Activated CD8-positive, alpha-beta memory T cell treated with anti-CD3 and anti-CD28 coated beads for 48 hours (primary cell): Measurements from ENCODE around the gene RFESD.
"Not testable (repeated sequence)": the region's sequence is repeated elsewhere in the genome, so short reads cannot be mapped to it uniquely, and the experiment has no call there.

Experiments used
- DNase-seq, 3 experiments: peaks; one replicate each; pipeline ENCODE4 v3.0.0-alpha.2; 2020; ENCODE audit warnings: low read depth in 2 of 3, low spot score in 2 of 3

Gene RFESD

DNA sequence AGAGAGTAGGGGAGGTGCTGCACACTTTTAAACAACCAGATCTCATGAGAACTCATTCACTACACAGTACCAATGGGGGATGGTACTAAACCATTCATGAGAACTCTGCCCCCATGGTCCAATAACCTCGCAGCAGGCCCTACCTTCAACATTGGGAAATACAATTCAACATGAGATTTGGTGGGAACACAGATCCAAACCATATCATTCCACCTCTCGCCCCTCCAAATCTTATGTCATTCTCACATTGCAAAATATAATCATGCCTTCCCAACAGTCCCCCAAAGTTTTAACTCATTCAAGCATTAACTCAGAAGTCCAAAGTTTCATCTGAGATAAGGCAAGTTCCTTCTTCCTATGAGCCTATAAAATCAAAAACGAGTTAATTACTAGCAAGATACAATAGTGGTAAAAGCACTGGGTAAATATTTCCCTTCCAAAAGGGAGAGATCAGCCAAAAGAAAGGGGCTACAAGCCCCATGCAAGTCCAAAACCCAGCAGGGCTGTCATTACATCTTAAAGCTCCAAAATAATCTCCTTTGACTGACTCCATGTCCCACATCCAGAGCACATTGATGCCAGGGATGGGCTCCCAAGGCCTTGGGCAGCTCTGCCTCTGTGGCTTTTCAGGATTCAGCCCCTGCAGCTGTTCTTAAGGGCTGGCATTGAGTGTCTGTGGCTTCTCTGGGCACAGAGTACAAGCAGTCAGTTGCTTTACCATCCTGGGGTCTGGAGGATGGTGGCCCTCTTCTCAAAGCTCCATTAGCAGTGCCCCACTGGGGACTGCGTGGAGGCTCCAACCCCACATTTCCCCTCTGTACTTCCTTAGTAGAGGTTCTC is 18.4 kb upstream of the RFESD start:
- DNase-seq = no peak

- DNase-seq = no peak
Measured at GRCh38 chr5:95628933-95629332, 17.6 kb upstream of the RFESD start.

GRCh38 chr5:95630394-95630917 is 16.1 kb upstream of the RFESD start:
- DNase-seq = no peak

DNA sequence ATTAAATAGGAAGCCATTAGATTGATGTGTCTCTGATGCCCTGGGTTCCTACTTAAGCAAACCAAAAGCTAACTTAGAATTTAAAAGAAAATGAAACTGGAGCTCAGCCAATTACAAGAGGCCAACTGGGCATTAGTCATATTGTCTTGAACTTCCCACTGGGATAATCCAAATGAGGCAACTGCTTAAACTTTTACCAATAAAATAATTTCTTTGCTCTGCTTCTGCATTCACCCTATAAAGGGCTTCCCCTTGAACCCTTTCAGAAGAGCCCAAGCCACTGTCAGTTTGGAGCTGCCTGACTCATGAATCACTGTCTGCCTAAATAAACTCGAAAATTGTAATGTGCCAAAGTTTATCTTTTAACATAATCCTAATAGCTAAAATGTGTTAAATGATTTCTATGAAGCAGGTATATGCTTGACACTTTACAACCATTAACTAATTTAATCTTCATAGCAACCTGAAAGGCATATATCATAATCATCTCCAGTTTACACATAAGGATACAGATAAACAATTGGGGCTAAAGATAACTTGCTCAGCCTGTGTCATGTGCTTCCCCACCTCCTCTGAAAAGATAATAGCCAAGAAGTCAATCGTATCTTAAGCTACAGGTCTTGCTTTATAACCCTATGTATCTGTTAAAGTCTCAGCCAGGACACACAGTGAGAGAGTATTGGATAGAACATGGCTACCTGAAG is 15.2 kb upstream of the RFESD start:
- no peak for DNase-seq

GRCh38 chr5:95631991-95632675 is 14.4 kb upstream of the RFESD start:
- peak in 2 of 3 experiments; percentile 17 to 42 for DNase-seq

DNA sequence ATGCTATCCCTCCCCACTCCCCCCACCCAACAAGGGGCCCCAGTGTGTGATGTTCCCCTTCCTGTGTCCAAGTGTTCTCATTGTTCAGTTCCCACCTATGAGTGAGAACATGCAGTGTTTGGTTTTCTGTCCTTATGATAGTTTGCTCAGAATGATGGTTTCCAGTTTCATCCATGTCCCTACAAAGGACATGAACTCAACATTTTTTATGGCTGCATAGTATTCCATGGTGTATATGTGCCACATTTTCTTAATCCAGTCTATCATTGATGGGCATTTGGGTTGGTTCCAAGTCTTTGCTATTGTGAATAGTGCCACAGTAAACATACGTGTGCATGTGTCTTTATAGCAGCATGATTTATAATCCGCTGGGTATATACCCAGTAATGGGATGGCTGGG is 13.6 kb upstream of the RFESD start:
- DNase-seq = not testable (repeated sequence)

- no peak for DNase-seq
Measured at GRCh38 chr5:95633671-95634070, 12.9 kb upstream of the RFESD start.

- DNase-seq = no peak
Measured at GRCh38 chr5:95634081-95634480, 12.5 kb upstream of the RFESD start.

DNA sequence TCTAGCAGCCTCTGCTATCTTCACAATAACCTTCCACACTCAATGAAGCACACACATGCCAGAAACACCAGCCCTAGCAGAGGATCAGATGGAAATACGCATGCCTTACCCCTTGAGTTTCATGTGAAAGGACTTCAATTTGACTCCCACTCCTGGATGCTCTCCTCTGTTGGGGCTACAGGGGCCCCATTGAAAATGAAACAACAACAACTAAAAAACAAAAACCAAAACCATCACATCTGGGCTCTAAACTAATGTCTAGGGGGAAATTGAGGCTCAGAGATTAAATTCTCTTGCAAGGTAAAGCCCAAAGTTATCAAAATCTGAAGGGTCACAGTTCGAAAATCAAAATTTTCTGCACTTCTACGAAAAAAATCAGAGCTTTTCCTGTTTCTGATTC is 7.9 kb upstream of the RFESD start:
- DNase-seq = no peak

GRCh38 chr5:95641741-95642220 is 4.8 kb upstream of the RFESD start:
- no peak for DNase-seq

GRCh38 chr5:95643152-95643551 is 3.4 kb upstream of the RFESD start:
- no peak for DNase-seq

- no peak for DNase-seq
Measured at GRCh38 chr5:95644351-95645042, 2.1 kb upstream of the RFESD start.

- not testable (repeated sequence) for DNase-seq
Measured at GRCh38 chr5:95646226-95646568, 380 bp upstream of the RFESD start.

DNA sequence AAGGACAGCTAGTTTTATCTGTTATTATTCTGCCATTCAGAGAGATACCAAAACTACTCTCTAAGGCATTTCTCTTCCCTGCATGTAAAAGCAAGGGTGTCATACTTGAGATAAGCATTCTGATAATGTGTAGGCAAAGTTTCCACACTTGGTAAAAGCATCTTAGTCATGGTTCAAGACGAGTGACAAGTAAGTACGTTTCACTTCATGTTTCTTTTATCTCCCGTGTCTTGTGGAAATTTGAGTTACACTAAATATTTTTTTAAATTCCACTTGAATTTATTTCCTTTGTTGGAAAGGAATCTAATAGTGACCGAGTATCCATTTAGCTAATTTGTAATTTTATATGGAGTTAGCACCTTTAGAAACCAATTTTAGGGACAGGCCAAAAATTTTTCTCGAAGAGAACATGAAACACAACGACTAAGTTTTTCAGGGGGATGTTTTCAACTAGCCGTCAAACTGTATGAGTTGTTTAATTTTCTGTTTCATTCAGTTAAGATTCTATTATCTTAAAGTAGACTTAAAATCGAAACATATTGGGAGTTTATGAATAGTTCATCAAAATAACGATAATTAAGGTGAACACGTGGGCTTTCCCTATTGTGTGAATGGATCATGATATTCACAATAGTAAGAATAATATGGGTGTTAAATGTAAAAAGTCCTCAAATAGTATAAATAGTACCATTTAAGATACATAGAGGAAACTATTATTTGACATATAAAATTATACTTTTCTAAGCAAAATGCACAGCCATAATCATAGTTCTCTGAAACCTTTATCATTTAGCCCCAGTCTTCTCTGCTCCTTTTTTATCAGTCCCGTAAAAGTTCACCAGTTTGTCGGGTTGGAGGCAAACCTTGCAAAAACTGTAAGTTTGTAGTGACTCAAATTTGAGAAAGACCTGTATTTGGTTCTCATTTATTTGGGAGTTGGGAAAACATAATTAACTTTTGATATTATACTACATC is 1.6 kb downstream of the RFESD start:
- no peak for DNase-seq

GRCh38 chr5:95649274-95649673 is 2.7 kb downstream of the RFESD start:
- DNase-seq = no peak

DNA sequence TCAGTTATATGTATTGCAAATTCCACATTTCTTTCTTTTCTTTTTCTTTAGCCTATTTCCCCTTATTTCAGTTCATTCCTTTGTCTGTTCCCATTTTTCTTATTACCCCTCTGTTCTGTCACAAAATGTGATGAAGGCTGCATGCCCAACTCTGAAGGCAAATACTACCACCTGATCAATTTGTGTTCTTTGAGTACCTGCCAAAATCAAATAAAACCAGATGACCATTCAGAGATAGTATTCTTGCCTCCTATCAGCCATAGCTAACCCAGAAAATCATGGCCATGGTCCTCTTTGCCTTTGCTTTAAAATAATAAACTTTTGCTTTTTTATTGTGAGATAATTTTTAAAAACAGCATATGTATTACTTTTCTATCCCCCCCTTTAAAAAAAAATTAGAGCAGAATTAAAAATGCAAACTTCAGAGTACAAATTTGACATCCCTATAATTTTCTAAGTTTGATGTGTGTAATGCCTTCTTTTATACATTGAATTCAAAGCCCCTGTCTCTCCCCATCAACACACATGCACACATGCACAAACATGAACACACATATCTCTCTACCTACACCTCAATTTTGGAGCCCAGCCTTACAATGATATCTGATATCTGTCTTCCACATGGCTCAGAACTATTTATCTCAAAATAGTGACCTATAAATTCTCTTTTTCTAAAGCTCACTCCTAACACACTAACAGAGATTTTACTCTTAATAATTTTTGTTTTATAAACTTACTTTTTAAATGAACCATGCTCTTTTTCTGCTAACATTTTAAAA is 3.5 kb downstream of the RFESD start:
- no peak for DNase-seq

GRCh38 chr5:95652849-95653248 is 6.3 kb downstream of the RFESD start:
- DNase-seq = no peak

DNA sequence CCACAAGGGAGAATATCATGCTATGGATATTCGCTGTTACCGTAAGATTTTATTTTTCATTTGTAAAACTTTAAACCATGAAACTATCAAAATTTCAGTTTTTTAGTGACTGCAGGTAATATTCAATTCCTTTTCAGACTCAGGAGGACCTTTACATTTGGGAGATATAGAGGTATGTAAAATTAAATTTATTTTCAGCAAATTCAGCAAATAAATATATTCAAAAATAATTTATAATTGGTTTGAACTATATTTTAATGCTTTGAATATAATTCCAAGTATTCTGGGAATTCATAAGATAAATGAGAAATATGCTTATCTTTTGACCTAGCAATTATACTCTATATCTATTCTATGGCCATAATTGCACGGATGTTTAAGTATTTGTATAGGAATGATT is 7.6 kb downstream of the RFESD start:
- DNase-seq = no peak

GRCh38 chr5:95655575-95655974 is 9.0 kb downstream of the RFESD start:
- DNase-seq = no peak
